Measurements from ENCODE around the gene CPXM1.

CPXM1 gene

GRCh38 chr20:2762578-2763131 is 37.8 kb downstream of the CPXM1 start:
- DNase-seq: no peak

- DNase-seq: no peak
Observed at GRCh38 chr20:2761885-2762284, 38.5 kb downstream of the CPXM1 start.

GRCh38 chr20:2760952-2761305 is 39.5 kb downstream of the CPXM1 start:
- DNase-seq: no peak

GRCh38 chr20:2760297-2760951 is 40.0 kb downstream of the CPXM1 start:
- no peak for DNase-seq

- no peak for DNase-seq
Observed at GRCh38 chr20:2759603-2760296, 40.7 kb downstream of the CPXM1 start.

GRCh38 chr20:2759143-2759542 is 41.3 kb downstream of the CPXM1 start:
- no peak for DNase-seq

- DNase-seq: no peak
Observed at GRCh38 chr20:2757969-2758368, 42.5 kb downstream of the CPXM1 start.

- DNase-seq: no peak
Observed at GRCh38 chr20:2757001-2757400, 43.4 kb downstream of the CPXM1 start.

- no peak for DNase-seq
Observed at GRCh38 chr20:2756056-2756611, 44.3 kb downstream of the CPXM1 start.

GRCh38 chr20:2755451-2756055 is 44.9 kb downstream of the CPXM1 start:
- no peak for DNase-seq

GRCh38 chr20:2754424-2754823 is 46.0 kb downstream of the CPXM1 start:
- DNase-seq: no peak

GRCh38 chr20:2753461-2754040 is 46.9 kb downstream of the CPXM1 start:
- no peak for DNase-seq

- no peak for DNase-seq
Observed at GRCh38 chr20:2752567-2753460, 47.6 kb downstream of the CPXM1 start.

GRCh38 chr20:2751878-2752566 is 48.4 kb downstream of the CPXM1 start:
- DNase-seq: peak; percentile 37

- DNase-seq: no peak
Observed at GRCh38 chr20:2751347-2751877, 49.0 kb downstream of the CPXM1 start.

GRCh38 chr20:2750491-2751251 is 49.8 kb downstream of the CPXM1 start:
- DNase-seq: no peak

- no peak for DNase-seq
Observed at GRCh38 chr20:2749951-2750490, 50.4 kb downstream of the CPXM1 start.

- no peak for DNase-seq
Observed at GRCh38 chr20:2749343-2749950, 51.0 kb downstream of the CPXM1 start.

GRCh38 chr20:2748551-2749342 is 51.7 kb downstream of the CPXM1 start:
- DNase-seq: no peak

Data from activated CD4-positive, alpha-beta T cell treated with anti-CD3 and anti-CD28 coated beads for 1 hour (primary cell).